ENCODE data around the gene ANKRD52.
A peak's percentile ranks its signal among the peaks of the same experiment; 100 is the strongest.

ANKRD52 gene

DNA sequence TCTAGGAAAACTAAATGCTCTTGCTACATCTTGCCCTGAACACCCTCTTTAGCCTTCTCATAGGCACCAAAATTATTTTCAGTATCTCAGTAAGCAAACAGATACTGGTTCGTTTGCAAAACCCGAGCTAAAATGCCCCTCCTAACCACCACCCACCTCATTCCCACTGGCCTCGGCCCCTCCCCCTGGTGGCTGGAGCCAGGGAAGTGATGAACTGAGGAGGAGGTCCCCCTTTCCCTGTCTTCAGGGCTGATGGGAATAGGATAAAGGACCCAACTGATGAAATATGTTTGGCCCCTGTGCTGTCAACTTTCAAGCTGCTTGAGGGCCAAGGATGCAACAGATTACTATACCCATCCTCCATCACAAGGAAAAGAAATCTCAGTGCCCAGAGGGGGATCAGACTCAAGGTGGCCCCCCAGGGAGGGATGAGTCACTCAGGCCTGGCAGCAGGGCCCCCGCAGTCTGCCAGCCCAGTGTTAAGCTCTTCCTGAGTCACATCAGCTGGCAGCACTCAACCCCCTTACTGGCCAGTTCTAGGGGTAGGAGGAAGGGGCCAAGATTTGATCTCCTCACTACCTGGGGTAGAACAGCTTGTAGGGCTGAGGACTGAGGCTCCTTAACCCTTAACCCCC lies 1.7 kb downstream of the ANKRD52 start:
- peak; percentile 46 for DNase-seq (ENCODE audit: low read depth, low spot score)
- TF ChIP-seq, protein P1, sequence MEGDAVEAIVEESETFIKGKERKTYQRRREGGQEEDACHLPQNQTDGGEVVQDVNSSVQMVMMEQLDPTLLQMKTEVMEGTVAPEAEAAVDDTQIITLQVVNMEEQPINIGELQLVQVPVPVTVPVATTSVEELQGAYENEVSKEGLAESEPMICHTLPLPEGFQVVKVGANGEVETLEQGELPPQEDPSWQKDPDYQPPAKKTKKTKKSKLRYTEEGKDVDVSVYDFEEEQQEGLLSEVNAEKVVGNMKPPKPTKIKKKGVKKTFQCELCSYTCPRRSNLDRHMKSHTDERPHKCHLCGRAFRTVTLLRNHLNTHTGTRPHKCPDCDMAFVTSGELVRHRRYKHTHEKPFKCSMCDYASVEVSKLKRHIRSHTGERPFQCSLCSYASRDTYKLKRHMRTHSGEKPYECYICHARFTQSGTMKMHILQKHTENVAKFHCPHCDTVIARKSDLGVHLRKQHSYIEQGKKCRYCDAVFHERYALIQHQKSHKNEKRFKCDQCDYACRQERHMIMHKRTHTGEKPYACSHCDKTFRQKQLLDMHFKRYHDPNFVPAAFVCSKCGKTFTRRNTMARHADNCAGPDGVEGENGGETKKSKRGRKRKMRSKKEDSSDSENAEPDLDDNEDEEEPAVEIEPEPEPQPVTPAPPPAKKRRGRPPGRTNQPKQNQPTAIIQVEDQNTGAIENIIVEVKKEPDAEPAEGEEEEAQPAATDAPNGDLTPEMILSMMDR (IDR thresholded peaks at IDR 0.05; ENCODE audit: low read depth, low read length), result no peak
- in situ Hi-C loops (cut with HindIII; ENCODE audit: low sequenced_read_pairs), result no loop called here
- H3K4me3 ChIP-seq (ENCODE audit: low read depth, low read length), result peak overlapping the region; percentile 88

DNA sequence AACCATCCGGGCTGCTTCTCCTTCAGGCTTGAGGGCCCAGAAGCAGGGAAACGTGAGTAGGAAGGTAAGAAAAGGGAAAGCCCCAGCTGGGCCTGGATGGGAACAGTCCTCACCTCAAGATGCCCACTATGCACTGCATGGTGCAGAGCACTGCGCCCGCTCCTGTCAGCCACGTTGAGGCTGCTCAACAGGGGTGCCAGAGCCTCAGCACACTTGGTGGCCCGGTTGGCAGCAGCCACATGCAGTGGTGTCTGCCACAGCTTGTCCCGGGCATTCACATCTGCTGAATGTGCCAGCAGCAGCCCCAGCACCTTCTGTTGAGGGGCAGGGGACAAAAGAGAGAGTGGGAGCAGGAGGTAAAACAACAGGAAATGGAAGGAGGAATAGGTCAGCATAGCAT lies 2.5 kb downstream of the ANKRD52 start:
- TF ChIP-seq, protein P1 (IDR thresholded peaks at IDR 0.05; ENCODE audit: low read depth, low read length), result no peak
- no peak for DNase-seq (ENCODE audit: low read depth, low spot score)
- no peak overlapping the region for H3K4me3 ChIP-seq (ENCODE audit: low read depth, low read length)
- in situ Hi-C loops (cut with HindIII; ENCODE audit: low sequenced_read_pairs), result no loop called here

DNA sequence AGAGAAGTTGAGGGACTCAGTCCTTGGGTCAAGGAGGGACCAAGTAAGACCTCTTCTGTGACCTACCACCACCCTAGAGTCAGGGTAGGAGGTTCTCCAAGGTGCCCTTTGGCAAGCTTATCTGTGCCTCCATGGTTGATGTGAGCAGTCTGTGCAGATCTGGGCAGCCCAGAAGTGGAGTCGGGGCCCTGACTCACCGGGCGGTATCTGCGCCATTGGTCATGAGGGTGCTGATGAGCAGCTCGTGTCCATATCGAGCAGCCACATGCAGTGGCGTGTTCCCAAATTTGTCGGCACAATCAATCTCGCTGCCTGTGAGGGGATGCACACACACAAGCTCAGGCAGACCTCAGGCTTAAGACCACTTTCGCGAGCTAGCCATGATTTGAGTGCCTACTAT lies 5.1 kb downstream of the ANKRD52 start:
- no peak overlapping the region for H3K4me3 ChIP-seq (ENCODE audit: low read depth, low read length)
- TF ChIP-seq, protein P1 (IDR thresholded peaks at IDR 0.05; ENCODE audit: low read depth, low read length), result no peak
- in situ Hi-C loops (cut with HindIII; ENCODE audit: low sequenced_read_pairs), result no loop called here
- no peak for DNase-seq (ENCODE audit: low read depth, low spot score)

DNA sequence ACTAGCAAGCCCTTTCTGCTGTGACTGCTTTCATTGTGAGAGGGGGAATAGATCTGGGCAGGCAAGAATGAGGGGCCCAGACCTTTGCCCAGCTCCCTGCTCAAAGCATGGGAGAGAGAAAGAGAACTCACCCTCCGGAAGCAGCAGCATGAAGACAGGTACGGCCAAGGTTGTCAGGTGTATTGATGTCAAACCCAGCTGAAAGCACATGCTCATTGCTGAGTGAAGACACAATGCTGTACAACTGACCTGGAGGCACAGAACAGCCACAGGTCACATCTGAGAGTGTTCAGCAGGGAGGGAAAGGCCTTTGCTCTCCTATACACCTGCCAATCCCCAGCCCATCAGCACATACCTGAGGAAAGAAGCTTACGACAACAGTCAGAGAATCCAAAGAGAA lies 5.5 kb downstream of the ANKRD52 start:
- in situ Hi-C loops (cut with HindIII; ENCODE audit: low sequenced_read_pairs), result no loop called here
- TF ChIP-seq, protein P1 (IDR thresholded peaks at IDR 0.05; ENCODE audit: low read depth, low read length), result no peak
- H3K4me3 ChIP-seq (ENCODE audit: low read depth, low read length), result no peak overlapping the region
- no peak for DNase-seq (ENCODE audit: low read depth, low spot score)

DNA sequence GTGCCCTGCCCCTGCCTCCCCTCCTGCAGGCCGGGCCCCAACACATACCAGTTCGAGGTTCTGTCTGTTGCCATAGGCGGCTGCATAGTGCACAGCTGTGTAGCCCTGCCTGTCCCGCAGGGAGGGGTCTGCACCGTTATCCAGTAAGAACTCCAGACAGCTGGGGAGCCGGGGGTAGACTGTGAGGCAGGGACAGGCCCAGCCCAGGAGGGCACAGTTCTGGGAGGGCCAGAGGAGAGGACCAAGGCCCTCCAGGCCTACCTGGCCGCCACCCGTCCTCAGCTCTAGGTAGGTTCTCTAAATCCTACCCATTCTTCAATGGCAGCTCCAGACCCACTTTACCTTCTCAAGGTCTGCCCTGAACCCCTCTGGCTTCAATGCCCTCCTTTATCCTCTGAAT lies 9.5 kb downstream of the ANKRD52 start:
- TF ChIP-seq, protein P1 (IDR thresholded peaks at IDR 0.05; ENCODE audit: low read depth, low read length), result no peak
- in situ Hi-C loops (cut with HindIII; ENCODE audit: low sequenced_read_pairs), result no loop called here
- no peak for DNase-seq (ENCODE audit: low read depth, low spot score)
- no peak overlapping the region for H3K4me3 ChIP-seq (ENCODE audit: low read depth, low read length)

DNA sequence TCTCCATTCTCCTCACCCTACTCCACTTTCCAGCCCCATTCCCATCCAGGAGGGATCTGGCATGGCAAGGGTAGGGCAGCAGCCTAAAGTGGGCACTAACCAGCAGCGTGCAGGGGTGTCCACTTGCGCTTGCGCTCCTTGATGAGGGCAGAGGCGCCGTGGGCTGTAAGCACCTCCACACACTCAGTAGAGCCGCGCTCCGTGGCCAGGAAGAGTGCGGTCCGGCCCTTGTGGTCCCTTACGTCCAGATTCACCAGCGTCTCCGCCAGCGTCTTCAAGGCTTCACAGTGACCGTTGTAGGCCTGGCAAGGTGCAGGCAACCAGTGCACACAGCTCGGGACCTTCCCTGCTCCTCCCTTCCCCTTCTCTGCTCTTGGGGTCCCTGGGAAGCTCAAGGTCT lies 10.3 kb downstream of the ANKRD52 start:
- TF ChIP-seq, protein P1 (IDR thresholded peaks at IDR 0.05; ENCODE audit: low read depth, low read length), result no peak
- in situ Hi-C loops (cut with HindIII; ENCODE audit: low sequenced_read_pairs), result no loop called here

More for the DNA sequence above, 10.3 kb downstream of the ANKRD52 start:
- no peak for DNase-seq (ENCODE audit: low read depth, low spot score)
- no peak overlapping the region for H3K4me3 ChIP-seq (ENCODE audit: low read depth, low read length)

Data from astrocyte of the spinal cord (primary cell).